Dermis microvascular lymphatic vessel endothelial cell (primary cell): Measurements from ENCODE around the gene SMYD3. TPM values are rescaled to one million over a fixed set of nuclear protein-coding genes. Genes with fewer than 3 reads are reported as not detected.
"Not testable (repeated sequence)": the region's sequence is repeated elsewhere in the genome, so short reads cannot be mapped to it uniquely, and the experiment has no call there.

Experiments
- DNase-seq, 2 donors: peaks; one replicate each; pipeline versions ENCODE4 v3.0.0 to v3.0.0-alpha.2; 2010; ENCODE audit warnings: low read depth in 2 of 2
- total RNA-seq: library from RNA; depleted of rRNA; stranded (reverse); fragments of >200 nt; gene quantifications from 2 replicates; pipeline ENCODE4 v1.2.1, GENCODE V29; 2014

The SMYD3 gene
- total RNA-seq, 1 donor from 2014 or later: 17.8 TPM

DNA sequence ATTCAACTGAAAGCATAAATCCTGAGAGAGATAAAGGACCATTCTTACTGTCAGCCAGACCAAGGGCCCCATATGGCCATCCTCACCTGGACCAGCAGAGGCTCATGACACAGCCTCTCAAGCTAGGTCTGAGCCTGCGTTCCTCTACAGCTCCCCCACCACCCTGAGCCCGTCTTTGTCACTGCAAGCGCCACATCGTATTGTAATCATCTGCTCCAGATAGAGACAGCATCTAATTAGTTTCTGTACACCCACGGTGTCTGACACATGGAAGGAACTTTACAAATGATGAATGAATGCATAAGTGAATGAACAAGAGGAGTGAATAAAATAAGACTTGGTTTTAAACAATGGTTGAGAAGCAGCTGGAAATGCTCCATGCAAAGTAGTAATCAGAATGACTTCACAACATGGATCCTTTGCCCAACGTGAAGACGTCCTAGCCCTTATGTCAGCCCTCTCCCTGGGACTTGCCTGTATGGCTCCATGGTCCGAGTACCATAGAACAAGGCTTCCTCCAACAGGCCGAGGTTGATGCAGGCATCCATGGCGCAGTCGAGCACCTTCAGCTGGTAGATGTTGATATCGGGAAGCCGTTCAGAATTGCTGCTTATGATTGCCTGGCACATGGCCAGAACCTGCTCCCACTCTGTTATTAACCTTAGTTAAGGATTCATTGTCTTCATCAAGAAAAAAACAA is 648.9 kb downstream of the SMYD3 start:
- no peak for DNase-seq

DNA sequence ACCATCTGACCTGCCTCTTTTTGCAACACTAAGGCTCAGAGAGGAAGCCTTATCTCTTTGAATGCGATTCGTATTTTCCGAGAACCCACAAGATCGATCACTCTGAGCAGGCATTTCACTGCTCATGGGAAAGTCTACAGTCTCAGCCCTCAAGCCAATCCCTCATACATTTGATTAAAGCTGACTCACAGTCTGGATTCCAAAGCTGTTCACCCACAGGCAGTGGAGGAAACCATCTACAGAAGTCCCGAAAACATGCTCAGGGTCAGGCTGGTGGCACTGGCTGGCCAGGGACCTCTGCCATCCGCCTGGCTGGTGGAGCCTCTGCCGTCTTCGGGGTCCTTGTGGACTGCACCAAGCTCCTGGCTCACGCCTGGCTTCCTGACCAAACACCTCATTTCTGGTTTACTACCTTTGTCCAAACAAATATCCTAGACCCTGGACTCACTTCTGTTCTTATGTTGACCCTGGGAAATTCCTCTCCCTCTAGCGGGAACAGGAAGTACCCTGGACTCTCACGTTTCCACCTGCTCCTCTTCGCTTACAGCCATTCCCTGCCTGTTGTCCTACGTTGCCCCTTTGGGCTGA is 650.0 kb downstream of the SMYD3 start:
- peak; percentile 60 to 77 for DNase-seq

DNA sequence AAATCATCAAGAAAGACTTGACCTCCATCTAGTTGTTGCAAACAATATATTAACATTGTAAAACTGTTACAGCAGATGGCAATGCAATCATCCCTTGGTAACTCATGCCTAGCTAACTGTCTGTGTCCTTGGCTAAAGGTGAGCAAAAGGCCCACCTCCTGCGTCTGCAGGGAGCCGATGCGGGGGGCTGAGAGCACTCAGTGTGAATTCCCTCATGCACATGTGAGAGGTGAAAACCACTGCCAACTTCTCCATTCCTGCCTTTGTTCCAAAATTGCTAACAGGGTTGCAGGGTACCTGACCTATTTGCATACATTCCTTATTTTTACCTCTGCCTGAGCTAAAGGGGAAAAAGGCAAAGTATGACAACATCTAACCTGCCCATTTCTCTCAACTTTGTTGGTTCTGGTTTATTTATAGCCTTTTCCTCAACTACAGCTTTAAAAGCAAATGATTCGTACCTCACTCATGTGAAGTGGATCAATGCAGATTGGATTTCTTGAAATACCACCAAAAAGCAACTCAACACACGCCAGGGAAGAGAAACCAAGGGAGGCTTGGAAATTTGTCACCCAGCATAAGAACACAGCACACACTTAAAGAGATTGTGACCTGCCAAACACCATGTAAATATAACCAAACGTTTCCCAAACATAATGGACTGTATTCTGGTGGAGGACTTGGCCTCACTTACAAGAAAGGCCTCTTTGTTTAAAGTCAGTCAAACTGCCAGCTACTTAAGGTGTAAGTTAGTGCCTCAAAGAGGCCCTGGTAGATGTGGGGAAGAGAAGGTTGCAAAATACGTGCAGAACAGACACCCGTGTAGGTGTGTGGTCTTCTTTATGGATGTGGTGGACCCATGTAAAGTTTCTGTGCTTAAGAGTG is 651.0 kb downstream of the SMYD3 start:
- no peak for DNase-seq

DNA sequence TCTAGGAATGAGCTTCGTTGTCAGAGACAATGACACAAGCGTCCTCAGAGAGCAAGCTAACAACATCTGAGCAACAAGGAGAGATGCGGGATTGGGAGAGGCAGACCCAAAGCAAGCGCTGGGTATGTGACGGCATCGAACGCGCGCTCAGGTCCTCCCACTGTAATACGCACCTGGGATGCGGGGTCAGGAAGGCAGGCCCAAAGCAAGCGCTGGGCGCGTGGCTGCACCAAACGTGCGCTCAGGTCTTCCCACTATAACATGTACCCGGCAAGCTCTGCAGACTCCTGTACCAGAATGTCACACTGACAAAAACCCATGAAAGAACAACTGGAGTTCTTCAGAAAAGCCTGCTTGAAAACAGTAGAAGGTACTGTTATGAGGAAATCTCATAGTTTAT is 653.8 kb downstream of the SMYD3 start:
- DNase-seq: no peak

DNA sequence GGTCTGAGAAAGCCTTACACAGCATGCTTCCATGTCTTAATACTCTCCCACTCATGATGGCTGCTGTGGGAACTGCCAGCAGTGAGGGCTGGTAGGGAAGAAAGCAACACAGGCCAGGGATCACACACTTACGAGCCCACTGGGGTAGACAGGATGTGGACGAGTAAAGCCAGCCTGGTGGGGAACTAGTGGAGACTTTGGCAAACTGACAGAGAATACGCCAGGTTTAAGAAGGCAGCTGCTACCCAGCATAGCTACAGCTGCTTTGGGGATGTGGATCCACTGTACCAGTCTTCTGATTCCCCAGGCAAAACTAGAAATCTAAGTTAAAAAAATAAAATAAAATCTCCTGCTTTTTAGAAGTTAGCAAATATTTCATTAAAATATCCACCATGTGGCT is 664.0 kb downstream of the SMYD3 start:
- DNase-seq: no peak

DNA sequence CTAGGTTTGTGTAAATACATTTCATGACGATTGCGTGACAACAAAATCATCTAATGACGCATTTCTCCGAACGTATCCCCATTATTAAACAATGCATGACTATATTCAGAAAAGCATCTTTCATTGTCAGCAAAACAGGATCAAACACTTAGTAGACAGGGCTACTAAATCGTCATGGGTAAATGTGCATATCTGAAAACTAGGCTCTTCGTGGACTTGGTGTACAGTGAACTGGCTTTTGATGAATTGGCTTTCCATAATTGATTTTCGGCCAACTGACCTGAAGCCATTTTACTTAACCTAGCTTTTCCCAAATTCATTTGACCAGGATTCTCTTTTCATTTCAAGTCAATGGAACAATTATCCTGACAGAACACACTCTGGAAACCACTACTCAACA is 665.0 kb downstream of the SMYD3 start:
- no peak for DNase-seq

DNA sequence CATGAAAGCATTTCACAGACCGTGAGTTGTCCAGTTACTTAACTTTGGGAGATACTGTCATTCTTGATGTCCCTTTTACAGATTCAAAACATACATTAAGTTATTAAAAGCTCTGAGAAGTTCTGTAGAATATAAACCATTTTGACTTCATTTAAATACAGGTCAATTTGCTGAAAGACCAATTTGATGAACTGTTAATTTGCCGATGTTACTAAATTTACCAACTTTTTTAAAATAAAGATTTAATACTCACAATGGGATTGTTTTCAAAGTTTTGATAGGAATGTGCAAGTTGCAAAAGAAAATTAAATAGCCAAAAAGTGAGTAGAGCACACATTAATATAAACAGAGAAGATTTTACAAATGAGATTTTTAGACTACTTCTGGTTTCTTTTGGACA is 666.1 kb downstream of the SMYD3 start:
- DNase-seq: no peak

DNA sequence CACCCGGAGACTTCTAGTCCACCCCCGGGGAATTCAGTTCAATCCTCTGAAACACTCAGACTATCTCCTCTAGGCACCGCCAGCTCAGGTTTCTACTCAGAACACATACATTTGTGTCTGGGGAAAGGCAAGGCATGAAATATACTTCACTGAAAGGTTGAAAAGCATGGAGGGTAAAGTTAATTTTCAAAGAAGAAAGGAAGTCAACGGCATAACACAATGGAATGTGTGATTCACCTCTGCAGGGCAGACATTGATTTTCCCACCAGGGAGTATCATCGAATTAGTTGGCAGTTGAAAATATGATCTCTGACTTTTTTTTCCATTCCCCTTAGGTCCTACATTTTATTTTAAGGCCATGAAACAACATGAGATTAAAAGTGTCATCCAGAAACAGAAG is 669.4 kb downstream of the SMYD3 start:
- DNase-seq: peak in 1 of 2 donors; percentile 60

DNA sequence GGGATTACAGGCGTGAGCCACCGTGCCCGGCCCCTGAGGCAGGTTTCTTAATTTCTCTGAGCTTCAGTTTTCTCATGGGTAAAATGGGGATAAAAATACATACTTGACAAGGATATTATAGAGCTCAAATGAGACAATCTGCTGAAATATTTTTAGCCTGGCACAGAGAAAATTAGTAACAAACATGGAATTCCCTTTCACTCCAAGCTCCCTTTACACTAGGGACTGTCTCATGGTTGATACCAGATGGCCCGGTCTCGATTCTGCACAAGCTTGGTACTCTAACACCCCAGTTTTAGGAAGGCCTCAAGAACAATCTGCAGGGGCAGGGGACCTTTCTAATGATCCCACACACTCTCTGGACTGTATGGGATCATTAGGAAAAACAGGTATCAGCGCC is 671.7 kb downstream of the SMYD3 start:
- DNase-seq: no peak

DNA sequence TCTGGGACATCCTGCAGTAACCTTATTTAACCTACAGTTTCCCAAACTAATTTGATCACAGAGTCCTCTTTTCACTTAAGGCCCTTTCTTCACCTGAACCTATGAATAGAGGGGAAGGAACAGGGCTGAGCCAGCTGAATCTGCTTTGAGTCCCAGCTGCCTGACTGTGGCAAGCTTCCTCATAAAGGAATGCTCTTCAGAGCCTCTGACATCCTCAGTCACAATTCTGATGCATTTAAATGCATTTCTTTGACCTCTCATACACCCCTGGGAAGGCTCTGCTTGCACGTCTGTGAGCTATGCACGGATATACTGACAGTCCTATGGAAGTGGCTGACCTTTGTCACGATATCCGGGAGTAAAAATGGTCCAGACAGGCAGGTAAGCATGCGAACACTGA is 673.1 kb downstream of the SMYD3 start:
- no peak for DNase-seq

DNA sequence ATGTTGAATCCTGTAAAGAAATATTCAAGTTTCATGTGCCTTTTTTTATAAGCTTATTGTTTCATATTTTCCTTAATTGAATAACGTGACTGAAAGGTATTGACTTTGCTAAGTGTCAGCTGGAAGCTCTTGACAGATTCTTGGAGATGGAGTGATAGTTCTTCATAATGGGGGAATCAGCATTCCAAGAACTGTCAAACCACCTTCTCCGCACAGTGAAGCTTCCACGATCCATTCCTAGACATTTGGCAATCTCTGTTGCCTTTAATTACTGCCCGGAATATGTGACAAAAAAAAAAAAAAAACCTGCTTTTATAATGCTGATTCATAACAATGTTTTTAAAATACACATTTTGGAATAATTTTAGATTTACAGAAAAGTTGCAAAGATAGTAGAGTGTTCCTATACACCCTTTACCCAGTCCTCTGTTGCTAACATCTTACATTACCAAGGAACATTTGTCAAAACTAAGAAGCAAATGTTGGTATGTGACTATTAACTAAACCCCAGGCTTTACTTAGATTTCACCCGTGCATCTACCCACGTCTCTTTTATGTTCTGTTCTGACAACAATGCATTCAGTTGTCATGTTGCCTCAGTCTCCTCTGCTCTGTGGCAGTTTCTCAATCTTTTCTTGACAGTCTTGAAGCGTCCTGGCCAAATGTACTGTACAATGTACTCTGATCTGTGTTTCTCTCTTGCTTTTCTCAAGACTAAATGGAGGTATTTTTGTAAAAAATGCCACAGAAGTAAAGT is 674.1 kb downstream of the SMYD3 start:
- DNase-seq: no peak

DNA sequence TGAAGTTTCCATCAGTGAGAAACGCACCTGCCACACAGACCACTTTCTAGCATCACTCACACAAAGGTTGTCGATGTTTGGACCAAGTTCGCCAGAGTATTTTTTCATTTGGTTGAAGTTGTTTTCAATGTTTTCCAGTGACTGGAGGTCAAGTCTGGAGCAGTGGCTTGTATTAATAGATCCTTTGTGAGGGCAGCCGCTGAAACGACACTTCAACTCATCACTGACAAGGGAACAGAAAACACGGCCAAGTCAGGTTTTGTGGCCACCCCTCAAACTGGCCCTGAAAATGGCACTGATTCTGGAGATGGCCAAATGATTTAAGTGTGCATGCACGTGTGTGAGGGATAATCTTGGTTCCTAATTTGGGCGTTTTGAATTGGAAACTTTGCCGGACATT is 675.6 kb downstream of the SMYD3 start:
- no peak for DNase-seq

DNA sequence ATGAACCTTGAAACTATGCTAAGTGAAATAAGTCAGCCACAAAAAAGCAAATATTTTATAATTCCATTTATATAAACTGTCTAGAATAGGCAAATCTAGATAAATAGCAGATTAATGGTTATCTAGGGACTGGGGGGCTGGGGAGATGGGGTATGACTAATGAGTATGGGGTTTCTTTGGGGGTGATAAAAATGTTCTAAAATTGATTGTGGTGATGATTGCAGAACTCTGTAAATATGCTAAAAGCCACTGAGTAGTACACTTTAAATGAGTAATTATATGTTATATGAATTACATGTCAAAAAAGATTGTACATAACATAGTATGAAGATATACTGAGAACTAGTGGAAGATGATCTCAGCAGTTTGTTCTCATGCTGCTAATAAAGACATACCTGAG is 677.3 kb downstream of the SMYD3 start:
- no peak for DNase-seq

DNA sequence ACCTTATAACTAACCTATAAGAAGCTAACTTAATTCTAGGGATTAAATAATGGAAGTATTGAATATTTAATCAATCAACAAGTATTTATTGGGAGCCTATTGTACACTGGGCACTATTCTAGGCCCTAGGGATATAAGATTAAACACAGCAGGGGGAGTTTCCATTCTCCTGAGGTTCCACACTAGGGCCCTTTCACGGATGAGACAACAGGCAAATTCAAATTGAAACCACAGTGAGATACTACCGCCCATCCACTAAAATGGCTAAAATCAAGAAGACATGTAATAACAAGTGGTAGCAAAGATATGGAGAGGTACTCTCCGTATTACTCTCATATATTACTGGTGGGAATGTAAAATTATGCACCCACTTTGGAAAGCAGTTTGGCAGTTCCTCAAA is 677.9 kb downstream of the SMYD3 start:
- DNase-seq: no peak

DNA sequence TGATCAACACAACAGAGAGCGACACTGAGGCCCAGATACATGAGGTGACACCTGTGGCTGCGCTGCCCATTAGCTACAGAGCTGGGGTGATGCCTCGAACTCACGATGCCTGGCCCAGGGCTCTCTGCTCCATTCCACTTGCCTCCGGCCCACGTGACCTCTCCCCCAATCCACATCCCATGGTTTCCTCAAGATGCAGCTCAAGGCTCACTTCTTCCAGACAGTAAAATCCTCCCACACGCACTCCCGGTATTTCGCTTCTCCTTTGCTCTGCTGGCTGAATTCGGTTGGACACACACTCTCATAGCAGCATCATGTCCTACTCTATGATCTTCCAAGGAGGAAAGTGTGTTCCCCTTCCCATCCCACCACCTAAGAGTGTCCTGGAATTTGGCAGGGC is 679.8 kb downstream of the SMYD3 start:
- no peak for DNase-seq

DNA sequence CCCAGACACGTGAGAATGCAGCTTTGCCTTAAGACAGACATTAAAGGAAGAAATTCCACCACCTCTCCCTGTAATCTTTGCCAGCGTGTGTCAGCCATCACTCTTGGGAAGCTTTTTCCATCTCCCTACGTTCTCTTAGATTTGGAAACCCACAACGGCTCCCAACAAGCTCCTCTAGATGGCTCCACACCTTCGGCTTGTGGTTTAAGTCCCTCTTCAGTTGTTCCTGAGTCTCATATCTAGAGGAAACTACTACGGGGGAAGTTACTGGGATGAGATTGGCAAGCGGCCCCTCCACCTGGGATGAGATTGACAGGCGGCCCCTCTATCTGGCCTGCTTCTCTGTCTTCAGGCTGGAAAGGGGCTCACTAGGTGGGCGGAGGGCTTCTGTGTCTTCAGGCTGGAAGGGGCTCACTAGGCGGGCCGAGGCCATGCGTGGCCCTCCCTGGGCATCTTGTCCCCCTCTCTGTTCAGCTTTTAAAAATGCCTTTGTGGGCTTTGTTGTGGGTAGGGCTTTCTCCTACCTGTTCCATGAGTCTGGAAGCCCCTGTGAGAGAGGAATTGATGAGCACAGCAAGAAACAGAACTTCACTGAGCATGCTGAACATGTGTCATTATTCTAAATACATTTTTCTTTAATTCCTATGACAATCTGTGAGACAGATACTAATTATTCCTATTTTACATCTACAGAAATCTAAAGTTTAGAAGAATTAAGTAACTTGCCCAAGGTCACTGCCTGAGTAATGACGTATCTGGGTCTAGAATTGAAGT is 681.8 kb downstream of the SMYD3 start:
- peak in 1 of 2 donors; percentile 40 for DNase-seq

DNA sequence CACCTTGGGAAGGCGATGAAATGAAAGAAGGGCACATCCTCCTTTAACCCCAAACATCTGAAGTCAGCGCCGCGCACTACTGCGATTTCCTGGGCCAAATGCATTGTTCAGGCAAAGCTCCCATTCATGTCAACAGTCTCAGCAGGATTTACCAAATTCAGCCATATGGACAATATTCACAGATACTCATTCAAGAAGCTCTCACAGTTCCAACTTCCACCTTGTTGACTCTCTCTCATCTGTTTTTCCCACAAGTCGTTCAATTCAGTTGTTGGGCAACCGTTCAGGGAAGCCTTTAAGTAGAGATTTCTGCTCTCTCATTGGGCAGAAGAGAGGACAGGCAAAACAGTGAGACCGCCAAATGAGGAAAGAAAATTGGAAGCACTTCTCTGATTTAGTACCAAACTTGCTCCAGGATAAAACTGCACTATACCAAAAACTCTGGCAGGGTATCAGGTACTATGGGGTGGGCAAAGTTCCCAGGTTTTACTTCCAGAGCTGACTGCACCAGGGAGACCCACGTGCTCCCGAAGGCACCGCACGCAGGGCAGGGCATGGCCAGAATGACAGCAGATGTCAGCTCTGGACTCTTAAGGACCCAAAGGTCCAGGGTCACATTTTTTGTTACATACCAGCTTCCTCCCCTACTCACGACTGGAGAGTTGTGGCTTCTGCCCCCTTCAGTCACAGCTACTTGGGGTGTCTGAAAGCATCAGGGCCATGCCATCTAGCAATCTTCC is 683.5 kb downstream of the SMYD3 start:
- DNase-seq: no peak

DNA sequence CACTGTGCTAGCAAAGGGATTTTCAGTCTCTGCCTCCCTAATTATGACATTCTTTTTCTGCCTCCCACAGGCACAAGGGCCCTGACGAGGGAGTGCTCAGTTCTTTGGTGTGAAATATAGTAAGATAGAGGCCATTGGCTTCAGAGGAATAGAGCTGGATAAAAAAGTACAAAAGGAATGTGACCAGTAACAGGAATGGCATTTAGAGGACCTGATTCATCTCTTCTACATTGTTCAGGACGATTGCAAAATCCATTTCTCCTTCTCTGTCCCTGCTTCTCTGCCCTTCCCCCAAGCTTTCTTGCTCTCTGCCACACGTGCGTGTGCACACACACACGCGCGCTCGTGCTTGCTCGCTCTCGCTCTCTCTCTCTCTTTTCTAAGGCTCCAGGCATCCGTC is 684.1 kb downstream of the SMYD3 start:
- DNase-seq: peak in 1 of 2 donors; percentile 19

DNA sequence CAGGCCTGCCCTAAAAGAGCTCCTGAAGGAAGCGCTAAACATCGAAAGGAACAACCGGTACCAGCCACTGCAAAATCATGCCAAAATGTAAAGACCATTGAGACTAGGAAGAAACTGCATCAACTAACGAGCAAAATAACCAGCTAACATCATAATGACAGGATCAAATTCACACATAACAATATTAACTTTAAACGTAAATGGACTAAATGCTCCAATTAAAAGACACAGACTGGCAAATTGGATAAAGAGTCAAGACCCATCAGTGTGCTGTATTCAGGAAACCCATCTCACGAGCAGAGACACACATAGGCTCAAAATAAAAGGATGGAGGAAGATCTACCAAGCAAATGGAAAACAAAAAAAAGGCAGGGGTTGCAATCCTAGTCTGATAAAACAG is 688.7 kb downstream of the SMYD3 start:
- not testable (repeated sequence) for DNase-seq

DNA sequence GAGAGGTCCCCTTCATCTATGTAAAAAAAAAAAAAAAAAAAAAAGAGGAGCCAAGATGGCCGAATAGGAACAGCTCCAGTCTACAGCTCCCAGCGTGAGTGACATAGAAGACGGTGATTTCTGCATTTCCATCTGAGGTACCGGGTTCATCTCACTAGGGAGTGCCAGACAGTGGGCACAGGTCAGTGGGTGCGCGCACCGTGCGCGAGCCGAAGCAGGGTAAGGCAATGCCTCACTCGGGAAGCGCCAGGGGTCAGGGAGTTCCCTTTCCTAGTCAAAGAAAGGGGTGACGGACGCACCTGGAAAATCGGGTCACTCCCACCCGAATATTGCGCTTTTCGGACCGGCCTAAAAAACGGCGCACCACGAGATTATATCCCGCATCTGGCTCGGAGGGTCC is 690.6 kb downstream of the SMYD3 start:
- not testable (repeated sequence) for DNase-seq
